GM12892 (cell line): ENCODE data around the gene MDM2.

Experiments
- POLR2A ChIP-seq: IDR thresholded peaks from 2 replicates; pipeline ENCODE4 v1.6.1; 2011; ENCODE audit warnings: low read depth, low read length, control low read depth
- POLR2AphosphoS5 ChIP-seq: IDR thresholded peaks from 2 replicates; pipeline ENCODE4 v1.6.1; 2011; ENCODE audit warnings: low read depth, low read length, control low read depth
- TAF1 ChIP-seq: IDR thresholded peaks from 2 replicates; pipeline ENCODE4 v1.6.1; 2011; ENCODE audit warnings: low read depth, mild to moderate bottlenecking, control low read depth, low read length, borderline replicate concordance

DNA sequence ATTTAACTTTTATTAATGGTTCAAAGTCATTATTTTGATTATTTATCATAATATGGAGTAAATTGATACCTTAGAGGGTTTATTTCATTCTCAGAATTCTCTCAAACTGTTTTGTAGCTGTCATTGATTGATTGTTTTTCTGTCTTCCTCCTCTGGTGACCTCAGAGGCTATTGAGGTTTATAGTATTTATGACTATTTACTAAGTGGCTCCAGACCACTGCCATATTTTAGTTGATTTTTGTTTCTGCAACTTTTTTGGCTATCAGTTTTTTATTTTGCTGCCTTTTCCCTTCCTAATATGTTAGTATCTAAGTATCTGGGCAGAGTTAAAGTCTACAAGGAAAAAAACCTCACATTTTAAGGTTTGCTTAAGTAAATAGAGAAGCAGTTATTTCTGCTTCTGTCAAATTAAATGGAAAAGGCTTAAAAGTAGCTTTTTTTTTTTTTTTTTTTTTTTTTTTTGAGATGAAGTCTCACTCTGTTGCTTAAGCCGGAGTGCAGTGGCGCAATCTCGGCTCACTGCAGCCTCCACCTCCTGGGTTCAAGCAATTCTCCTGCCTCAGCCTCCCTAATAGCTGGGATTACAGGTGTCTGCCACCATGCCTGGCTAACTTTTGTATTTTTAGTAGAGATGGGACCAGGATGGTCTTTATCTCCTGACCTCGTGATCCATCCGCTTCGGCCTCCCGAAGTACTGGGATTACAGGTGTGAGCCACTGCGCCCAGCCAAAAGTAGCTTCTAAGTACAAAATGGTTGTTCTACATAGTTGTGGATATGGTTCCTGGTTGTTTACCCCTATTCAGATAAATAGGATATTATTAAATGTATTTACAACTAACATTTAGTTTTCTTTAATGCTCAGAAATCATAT, 8.2 kb downstream of the MDM2 start:
- TF ChIP-seq TAF1 (no peak), POLR2A (no peak), POLR2AphosphoS5 (0 out of 2 replicates have a peak, but pooled peaks have one; percentile 32)
